GM21360 (cell line): ENCODE results near the gene TAPT1.

ENCODE experiments used
- ATAC-seq: cut with Tn5 transposase; IDR thresholded peaks from one replicate; pipeline ENCODE4 v1.9.1; 2021; ENCODE audit warnings: mild to moderate bottlenecking, moderate library complexity; ENCODE audit not compliant: unreplicated experiment

TAPT1 gene

DNA sequence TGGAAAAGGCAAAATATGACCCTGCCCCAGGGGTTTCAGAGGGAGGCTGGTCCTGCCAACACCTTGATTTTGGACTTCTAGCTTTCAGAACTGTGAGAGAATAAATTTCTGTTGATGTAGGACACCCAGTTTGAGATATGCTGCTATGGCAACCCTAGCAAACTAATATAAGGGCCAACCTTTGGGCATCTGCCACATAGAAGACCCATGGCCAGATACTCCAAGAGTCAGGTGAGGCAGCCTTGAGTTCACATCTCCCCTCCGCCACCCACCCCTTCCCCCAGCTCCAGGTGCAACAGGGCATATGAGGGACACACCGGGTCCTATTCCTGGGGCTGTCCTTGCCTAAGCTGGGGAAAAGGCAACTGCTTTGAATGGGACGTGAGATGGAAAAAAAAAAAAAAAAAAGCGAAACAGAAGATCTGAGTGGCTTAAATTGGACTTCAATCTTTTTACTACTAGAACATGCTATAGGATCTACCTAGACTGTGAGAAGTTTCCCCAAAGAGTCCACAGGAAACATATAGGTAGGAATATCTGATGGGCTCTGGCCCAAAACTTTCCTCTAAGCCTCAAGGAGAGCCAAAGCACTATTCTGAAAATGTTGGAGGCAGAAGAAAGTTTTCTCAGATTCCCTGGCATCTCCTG lies 85.9 kb downstream of the TAPT1 start:
- no peak for ATAC-seq

DNA sequence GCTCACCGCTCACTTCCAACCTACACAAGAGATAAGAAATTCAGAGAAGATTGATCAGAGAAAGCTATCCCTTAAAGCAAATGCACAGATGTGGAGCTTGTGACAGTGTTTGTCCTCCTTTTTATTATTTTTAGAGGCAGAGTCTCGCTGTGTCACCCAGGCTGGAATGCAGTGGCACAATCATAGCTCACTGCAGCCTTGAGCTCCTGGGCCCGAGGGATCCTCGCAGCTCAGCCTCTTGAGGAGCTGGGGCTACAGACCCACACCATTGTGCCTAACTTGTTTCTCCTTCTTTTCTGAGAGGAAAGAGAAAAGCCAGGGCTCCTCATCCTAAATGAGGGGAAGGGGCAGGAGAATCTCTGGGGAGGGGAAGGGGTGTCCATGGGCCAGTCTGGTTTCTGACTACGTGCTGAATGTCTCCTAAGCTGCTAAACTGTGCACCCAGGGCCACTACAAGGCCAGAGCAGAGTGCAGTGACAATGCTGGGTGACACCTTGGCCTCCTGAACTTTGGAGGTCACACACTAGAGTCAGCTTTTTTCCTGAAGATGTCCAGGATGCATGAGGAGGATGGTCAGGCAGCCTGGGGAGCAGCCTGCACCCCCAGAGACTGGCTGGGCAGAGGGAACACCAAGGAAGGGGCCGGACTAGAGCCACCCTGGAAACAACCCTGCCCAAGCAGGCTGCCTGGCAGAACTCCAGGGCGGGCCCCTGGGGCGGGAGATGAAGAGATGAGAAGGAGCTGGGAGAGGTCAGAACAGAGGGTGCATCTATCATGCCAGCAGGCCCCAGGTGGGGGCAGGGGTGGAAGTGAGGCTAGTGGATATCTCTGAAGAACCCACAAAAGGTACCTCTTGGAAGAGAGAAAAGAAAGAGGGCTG lies 87.0 kb downstream of the TAPT1 start:
- no peak for ATAC-seq

DNA sequence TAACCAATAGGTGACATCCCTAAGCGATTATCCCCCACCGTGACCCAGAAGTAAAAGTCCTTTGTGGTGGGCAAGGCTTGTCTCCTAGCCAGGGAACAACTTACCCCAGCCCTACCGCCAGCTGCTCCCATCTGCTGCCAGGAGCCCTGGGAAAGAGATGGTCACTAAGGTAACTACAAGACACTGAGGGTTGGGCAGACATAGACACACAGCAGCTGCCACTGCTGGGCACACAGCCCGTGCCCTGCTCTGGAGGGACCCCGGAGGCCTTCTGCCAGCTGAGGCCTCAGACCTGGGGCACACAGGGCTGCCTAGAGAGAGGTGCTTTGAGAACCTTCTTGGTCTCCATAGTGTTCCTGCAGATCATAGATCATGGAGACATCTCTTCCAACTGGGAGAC lies 89.4 kb downstream of the TAPT1 start:
- no peak for ATAC-seq

DNA sequence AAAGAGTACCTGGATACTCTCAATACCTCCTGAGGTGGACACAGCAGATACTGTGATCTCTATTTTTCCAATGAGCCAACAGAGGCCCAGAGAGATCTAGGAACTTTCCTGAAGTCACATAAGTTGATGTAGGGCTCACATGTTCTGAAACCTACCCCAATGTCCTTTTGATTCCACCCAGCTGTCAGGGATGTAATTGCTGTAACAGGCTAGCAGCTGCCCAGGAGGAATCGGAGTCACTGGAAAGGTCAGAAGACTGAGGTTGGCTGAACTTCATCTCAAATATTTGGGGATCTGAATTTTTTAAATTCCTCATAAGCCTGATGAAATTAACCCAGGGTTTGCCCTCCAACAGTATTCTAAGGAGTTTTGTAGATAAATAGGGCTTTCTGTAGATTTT lies 90.0 kb downstream of the TAPT1 start:
- ATAC-seq, result no peak

DNA sequence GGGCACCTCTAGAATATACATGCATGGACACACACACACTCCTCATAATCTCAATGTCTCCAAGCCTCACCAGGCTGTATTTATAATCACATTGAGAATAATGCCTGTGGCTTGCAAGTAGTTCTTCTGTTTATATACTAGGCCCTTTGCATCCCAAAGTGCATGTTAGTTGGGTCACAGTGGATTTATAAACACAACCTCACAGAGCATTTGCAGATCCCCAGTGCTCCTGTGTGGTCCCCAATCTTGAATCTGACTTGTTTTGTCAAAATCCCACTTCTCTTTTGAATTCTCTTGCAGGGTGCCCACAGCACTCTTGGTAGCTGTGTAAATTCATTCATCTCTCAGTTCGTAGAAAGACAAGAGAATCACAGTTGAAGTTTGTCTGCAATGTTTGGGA lies 92.9 kb downstream of the TAPT1 start:
- no peak for ATAC-seq

DNA sequence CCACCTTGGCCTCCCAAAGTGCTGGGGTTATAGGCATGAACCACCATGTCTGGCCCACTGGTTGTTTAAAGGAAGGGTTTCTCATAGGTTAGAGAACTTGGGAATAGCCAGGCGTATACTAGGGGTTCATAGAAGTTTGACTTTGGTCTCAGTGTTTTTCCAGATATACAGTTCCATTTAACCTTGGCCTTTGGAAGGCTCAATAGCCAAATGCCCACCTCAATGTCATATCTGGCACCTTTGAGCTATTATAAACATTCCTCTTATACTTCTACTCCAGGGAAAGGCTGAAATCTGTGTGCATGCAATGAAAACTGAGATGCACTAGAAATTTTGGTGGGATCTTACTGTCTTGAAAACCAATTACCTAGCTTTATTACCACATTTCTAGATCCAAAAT lies 95.0 kb downstream of the TAPT1 start:
- no peak for ATAC-seq

DNA sequence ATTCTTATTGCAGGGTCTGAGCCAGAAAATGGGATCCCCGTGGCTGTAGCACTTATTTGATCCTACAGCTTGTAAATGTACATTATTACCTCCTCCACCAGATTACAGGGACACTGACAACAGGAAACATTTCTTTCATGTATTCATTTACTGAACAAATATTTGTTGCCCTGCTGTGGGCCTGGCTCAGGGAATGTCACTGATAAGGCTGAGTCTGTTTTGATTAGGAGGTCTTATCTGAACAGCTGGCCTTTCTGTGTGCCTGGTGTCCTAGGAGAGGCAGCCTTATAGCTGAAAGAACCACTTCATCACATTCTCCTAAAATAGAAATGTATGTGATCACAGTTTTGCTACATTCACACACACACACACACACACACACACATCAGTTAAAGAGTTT lies 96.9 kb downstream of the TAPT1 start:
- ATAC-seq, result no peak

DNA sequence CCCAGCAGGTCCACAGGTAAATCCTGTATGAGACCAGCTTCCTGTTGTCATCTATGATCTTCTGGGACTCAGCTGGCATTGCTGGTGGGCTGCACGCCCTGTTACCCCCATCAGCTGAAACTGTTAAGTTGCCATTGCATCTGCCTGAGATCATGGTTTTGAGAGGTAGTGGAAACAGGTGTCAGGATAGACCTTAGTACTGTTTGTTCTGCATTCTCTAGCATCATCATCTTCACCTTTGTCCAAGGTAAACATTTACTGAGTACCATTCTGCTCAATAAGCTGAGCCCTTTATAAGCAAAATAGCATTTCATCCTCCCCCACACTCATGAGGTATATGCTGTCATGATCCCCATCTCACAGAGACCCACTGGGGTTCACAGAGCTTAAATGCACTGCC lies 99.6 kb downstream of the TAPT1 start:
- no peak for ATAC-seq

DNA sequence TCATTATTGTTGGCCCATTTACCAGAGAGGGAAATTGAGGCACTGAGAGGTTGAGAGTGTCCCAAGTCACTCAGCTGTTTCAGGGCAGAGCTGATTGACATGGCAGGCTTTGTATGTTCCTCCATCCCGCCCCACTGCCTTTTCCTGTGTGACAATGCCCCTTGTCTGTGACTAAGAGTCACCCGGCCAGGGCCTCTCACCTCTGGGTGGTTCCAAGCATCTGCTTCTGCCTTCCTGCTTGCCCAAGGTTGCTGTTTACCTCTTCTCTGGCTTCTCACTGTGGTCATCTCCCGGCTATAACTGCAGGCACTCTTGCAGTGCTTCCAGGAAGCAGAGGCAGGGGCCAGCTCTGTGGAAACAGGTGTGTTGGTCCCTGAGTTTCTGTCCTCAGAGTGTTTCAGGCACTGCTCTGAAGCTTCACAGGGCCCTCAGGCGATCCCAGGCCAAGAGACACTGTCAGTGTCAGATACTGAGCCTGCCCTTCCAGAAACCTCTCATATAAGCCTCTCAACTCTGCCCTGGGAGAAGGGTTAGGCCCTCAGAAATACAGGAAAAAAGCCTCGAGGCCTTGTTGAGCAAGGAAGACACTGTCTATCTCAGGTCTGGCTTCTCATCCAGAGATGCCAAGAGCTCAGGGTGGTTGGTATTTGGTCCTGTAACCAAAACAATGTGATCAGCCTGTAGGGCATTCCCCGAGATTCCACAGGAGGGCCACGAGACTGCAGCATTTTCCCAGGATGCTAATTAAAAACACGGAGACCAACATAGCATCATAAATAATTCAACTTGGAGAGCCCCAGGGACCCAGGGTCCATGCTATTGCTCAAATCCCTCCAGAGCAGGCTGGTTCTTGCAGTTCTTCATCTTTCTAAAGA lies 100.5 kb downstream of the TAPT1 start:
- ATAC-seq, result no peak

DNA sequence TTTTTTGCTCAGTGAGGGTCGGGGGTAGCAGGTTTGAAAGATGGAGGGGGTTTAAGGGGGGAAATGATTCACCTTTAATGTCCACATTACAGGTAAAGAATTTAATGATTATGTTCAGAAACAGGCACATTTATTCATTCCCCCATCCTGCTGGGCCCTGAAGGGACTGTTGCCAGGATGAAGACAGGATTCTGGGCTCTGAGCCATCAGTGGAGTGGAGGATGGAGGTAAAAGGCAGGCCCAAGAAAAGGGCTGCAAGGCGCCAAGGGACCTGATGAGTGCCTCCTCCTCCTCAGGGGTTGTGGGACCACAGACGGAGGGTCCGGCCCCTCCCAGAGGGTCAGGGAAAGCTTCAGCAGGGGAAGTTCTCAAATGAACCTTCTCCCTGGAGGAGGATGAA lies 102.0 kb downstream of the TAPT1 start:
- ATAC-seq, result no peak

DNA sequence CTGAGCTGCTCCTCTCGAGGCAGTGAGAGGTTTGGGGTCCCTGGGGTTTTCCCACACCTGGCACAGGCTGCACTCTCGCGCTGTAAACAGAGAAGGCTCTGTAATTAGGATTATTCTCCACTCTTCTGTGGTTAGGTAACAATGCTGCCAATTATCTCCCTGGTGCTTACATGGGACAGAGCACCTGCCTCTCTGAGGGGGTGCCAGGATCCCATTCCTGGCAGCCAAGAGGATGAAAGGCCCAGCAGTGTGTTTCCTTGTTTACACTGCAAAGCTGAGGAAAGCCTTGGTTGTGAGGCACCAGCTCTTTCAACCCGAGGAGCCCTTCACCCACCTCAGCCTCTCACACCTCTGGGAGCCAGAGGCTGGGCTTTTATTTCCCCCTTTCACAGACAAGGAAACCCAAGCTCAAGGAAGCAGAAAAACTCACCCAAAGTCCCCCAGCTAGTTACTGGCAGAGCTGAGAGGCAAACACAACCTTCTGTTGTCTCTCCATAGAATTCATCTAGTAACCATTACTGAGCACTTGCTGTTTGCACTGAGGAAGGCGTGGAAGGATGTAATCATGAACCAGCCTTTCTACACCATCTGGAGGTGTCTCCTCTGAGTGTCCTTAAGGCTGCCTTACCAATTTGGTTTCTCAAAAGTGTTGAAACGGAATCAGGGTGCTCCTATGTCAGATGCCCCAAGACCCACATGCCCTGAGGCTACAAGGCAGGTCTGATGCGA lies 102.8 kb downstream of the TAPT1 start:
- no peak for ATAC-seq

DNA sequence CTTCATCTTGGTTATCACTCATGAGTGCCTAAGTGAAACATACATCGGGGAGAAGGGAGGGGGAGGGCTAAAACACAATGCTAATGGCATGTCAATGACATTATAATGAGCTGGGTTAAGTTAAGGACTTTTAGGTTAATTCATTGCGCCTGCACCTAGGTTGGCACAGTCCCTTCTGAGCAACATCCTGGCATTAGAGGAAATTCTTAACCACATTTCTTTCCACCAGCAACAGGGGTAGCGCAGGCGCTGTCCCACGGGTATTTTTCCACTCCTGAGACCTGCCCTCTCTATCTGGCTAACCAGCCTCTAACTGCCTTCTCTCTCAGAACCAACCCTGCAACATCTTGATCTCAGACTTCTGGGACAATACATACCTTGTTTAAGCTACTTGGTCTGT lies 103.5 kb downstream of the TAPT1 start:
- no peak for ATAC-seq

DNA sequence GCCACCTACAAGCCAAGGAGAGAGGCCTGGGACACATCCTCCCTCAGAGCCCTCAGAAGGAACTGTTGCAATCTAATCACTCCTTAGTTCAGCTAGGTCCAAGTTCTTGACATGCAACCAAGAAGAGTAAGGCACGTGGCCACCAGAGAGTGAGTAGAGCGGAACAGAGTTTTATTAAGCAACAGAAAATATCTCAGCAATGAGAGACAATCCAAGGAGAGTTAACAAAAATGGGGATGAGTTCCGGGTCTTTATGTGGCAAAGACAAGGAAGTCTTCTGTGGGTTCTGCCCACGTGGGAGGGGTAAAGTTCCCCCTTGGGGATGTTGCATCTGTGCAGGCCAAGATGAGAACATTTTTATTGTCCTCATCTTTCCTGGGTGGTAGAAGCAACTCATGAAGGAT lies 104.0 kb downstream of the TAPT1 start:
- ATAC-seq, result no peak

DNA sequence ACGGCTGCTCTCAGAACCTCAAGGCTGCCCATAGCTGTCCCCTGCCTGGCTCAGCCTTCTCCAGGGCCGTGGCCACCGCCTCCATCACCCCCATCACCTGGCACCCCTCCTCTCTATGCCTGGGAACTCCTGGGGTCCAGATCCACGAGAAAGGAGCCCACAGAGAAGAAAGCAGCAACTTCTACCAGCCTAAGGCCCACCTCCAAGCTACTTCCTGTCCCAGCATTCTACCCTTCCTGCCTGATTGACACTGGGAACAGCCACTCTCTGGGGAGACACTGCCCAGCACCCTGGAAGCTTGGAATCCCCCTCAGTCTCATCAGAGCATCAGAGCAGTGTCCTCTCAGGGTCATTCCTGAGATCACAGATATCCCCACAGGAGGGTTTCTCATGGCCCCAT lies 105.6 kb downstream of the TAPT1 start:
- peak; percentile 72 for ATAC-seq

DNA sequence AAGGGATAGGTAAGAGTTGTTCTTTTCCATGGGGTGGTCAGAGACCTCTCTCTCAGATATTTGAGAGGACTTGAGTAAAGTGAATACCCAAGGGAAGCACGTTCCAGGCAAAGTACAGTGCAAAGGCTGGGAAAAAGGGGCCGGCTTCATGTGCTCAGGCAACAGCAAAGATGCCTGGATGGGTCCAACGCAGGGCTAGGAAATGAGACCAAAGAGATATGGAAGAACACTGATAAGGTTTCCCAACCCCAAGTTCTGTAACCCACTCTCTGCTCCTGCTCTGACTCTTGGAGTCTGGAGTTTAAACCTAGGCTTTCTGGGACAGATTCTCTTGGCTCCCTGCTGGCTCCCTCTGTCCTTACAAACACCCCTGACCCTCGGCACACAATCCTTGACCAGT lies 106.3 kb downstream of the TAPT1 start:
- ATAC-seq, result no peak

DNA sequence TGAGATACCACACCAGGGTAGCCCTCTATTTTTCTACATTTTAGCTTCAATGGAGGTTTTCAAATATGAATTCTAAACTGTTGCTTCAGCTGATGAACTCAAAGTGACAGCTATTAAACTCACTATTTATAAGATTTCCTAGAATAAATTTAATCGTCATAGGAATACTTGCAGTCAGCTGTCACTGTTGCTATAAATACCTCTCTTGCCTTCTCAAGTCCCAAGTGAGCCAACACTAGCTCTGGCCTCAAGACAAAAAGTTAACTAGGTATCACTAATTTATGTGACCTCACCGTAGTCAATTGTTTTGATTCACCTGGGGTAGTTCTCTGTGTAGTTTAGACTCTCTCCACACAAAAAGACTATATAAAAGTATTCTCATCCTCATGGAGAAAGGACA lies 108.2 kb downstream of the TAPT1 start:
- no peak for ATAC-seq

DNA sequence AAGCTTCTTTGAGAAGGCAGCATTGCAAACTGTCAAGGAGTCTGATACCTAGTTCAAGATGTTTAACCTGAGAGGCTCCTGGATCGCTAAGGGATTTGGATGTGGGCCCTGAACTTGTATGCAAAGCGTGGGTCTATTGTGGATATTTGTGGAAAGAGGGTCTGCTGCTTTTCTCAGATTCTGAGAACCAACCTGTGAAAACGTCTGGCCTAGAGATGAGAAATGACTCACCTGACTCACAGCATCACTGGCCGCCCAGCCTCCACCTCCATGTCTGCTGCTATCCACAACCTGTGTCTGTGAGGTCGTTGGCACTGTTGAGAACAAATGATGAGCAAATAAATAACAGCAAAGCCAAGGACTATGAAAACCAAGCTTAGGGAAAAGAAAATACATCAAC lies 109.1 kb downstream of the TAPT1 start:
- ATAC-seq, result no peak

DNA sequence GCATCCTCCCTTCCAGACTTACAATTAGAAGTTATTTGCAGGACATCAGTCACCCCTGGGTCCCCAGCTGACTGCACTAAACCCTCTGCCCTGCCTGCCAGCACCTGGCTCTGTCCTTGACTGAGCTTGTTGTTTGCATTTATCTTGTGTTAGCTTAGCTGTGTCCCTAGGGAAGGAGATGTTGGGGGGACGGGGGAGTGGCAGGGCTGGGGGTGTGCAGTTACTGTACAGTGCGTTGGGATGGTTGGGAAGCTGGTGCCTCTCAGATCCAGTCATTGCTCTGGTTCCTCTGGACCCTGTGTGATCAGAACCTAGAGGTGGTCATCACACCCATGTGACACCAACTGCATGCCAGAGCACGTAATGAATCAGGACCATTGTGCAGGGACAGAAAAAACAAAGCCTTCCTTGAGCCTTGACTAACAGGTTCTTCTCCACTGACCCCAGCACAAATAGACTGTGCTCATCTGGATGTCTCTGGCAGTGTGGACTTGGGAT lies 109.7 kb downstream of the TAPT1 start:
- ATAC-seq, result no peak

DNA sequence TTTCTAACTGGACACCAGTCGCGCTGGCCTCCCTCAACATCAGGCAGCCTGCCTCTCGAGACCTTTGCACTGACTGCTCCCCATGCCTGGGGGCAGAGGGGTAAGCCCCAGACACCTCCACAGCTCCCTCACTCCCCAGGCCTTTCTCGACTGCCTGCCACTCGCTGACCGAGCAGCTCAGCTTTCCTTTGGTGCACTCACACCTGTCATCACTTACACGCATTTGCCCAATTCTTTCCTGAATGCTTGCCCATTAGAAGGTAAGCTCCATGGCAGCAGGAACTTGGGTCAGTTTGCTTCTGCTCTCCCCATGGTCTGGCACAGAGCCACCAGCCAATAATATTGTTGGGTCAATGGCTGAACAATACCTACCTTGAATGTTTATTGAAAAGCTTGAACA lies 110.3 kb downstream of the TAPT1 start:
- ATAC-seq, result no peak

DNA sequence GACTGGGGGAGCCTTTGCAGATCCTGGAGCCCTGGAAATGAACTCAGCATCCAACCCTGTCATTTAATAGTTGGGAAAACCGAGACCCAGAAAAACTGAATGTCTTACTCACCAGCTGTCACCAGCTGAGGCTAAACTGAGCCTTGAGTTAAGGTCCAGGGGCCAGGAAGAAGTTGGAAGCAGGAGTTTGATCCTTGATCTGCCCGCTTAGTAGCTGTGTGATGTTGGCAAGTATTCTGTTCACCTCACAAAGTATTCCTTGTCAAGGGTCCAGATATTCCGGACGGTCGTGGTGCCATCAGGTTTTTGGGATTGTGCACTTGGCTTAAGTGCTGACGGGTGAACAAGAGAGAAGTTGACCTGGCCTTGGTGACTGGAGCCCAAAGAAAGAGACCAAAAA lies 111.7 kb downstream of the TAPT1 start:
- ATAC-seq, result no peak

DNA sequence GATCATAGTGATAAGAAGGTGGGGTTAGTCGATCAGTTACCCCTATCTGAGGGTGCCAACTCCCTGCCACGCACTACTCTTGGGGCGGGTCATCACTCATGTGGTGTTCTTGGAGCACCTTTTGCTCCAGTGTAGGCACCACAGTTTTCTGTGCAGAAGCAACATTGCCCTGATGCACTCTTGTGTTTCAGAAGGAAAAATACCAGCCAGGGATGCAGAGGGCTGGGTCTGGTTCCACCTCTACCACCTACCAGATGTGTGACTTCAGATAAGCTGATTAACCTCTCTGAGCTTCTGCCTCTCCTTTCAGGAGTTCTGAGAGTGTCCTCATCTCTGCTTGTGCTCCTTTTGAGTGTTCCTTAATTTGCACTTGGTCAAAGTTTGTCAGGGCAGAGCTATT lies 112.5 kb downstream of the TAPT1 start:
- ATAC-seq, result no peak
